ENCODE results near the gene HIF1AN. TPM values are rescaled to one million over a fixed set of nuclear protein-coding genes. Genes with fewer than 3 reads are reported as not detected.

The HIF1AN gene
- total RNA-seq, 1 donor from 2014 or later, result 53.4 TPM

DNA sequence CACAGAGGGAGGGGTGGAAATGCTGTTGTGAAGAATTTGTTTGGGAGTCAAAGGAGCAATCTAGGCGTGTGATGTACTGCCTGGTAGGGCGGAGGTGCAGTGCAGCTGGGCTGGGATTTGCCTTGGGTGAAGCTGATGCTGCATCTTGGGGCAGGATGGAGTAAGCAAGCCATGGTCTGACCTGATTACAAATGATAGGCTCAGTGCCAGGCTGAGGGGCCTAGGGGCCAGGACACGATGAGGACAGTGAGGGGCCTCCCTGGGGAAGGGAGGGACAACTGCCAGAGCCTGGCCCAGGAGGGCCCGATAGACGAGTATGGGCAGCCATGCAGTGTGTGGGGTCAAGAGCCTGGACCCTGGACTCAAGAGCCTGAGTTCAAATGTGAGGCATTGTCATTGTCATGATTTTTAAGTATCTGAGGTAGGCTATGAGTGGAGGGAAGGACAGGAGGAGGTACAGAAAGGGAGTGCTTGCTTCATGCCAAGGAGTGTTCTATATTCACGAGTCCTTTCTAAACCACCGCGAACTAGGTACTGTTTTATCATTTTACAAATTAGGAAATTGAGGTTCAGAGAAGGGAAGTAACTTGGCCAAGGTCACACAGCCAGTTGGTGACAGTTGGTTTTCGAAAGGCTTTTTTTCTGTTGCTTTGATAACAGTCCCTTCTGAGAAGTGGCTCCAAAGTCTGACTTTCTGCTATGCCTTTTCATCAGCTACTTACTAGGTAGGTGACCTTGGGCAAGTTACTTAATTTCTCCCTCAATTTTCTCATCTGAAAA is 29.7 kb downstream of the HIF1AN start:
- peaks cover 88% of the 10 kb centered on the region for H3K27me3 ChIP-seq (ENCODE audit: low read depth)
- no peak for TF ChIP-seq CTCF (IDR thresholded peaks at IDR 0.05; ENCODE audit: borderline replicate concordance)
- H3K4me3 ChIP-seq, result no peak overlapping the region
- peaks cover 13% of the 10 kb centered on the region for H3K4me1 ChIP-seq
- intact Hi-C loops (cut with micrococcal nuclease), result no loop called here
- no peak overlapping the region for H3K27ac ChIP-seq (replicated peaks)
- H3K9me3 ChIP-seq (replicated peaks), result no peaks in the 10 kb centered on the region
- H3K36me3 ChIP-seq, result no peaks in the 10 kb centered on the region
- no peak for DNase-seq

DNA sequence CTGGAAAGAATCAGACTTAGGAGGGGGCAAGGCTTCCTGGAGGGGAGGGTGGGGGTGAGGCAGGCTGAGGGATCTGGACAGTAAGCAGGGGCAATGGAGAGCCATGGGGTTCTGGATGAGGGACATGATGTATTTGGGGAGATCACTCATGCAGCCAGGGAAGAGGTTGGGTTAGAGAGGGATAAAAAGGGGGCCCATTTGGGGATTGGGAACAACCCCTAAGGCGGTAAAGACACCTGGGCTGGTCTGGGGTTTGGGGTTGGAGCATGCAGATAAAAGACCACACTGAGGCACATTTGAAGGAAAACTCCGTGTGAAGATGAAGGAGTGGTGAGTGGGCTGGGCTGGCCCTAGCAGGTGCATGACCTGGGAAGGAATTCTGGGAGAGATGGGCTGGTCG is 30.8 kb downstream of the HIF1AN start:
- Histone ChIP-seq H3K4me3 (no peak overlapping the region), H3K9me3 (replicated peaks) (no peaks in the 10 kb centered on the region), H3K36me3 (no peaks in the 10 kb centered on the region), H3K27ac (replicated peaks) (no peak overlapping the region), H3K4me1 (peaks cover 13% of the 10 kb centered on the region), H3K27me3 (ENCODE audit: low read depth) (peaks cover 98% of the 10 kb centered on the region)
- intact Hi-C loops (cut with micrococcal nuclease), result no loop called here
- no peak for DNase-seq
- no peak for TF ChIP-seq CTCF (IDR thresholded peaks at IDR 0.05; ENCODE audit: borderline replicate concordance)

GRCh38 chr10:100567249-100567648 is 31.5 kb downstream of the HIF1AN start:
- Histone ChIP-seq H3K4me1 (peaks cover 7% of the 10 kb centered on the region), H3K27me3 (ENCODE audit: low read depth) (peaks cover 98% of the 10 kb centered on the region), H3K27ac (replicated peaks) (no peak overlapping the region), H3K4me3 (no peak overlapping the region), H3K36me3 (no peaks in the 10 kb centered on the region), H3K9me3 (replicated peaks) (no peaks in the 10 kb centered on the region)
- intact Hi-C loops (cut with micrococcal nuclease), result no loop called here
- DNase-seq, result no peak
- no peak for TF ChIP-seq CTCF (IDR thresholded peaks at IDR 0.05; ENCODE audit: borderline replicate concordance)

DNA sequence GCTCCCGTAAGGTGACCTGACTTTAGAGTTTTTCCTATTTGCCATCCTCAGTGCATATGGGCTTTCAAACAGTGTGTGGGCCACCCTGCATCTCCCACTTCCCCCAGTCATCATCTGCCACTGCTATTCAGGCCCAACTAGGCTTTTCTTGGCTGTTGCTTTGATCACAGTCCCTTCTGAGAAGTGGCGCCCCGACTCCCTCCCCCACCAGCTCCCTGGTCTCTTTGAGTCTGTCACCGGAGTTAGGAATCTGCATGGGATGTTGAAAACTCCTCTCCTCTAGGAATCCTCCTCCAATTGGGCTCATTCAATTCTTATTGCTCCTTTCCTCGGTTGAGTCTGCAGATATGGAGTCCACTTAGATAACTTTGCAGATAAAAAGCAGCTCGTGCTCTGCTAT is 32.1 kb downstream of the HIF1AN start:
- peaks cover 1% of the 10 kb centered on the region for H3K4me1 ChIP-seq
- H3K4me3 ChIP-seq, result no peak overlapping the region
- TF ChIP-seq CTCF (IDR thresholded peaks at IDR 0.05; ENCODE audit: borderline replicate concordance), result no peak
- peaks cover 98% of the 10 kb centered on the region for H3K27me3 ChIP-seq (ENCODE audit: low read depth)
- intact Hi-C loops (cut with micrococcal nuclease), result no loop called here
- DNase-seq, result no peak
- H3K9me3 ChIP-seq (replicated peaks), result no peaks in the 10 kb centered on the region
- H3K27ac ChIP-seq (replicated peaks), result no peak overlapping the region
- H3K36me3 ChIP-seq, result no peaks in the 10 kb centered on the region

DNA sequence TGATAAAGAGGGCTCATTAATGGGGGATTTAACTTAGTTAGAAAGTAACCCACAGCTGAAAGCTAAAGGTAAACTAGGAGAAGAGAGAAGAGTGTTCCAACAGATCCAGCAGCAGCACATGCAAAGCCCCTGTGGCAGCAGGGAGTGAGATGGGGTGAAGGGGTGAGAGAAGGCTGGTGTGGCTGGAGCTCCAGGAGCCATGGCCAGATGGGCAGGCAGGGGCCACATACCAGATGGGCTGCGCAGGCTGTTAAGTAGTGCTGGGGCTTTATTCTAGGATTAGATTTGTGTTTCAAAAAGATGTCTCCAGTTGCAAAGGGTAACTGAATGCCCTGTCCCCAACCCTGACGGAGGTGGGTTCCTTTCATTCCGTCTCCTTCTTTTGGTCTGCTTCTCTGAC is 33.2 kb downstream of the HIF1AN start:
- peaks cover 98% of the 10 kb centered on the region for H3K27me3 ChIP-seq (ENCODE audit: low read depth)
- H3K36me3 ChIP-seq, result no peaks in the 10 kb centered on the region
- H3K27ac ChIP-seq (replicated peaks), result no peak overlapping the region
- H3K9me3 ChIP-seq (replicated peaks), result no peaks in the 10 kb centered on the region
- no peak for DNase-seq
- no peak for TF ChIP-seq CTCF (IDR thresholded peaks at IDR 0.05; ENCODE audit: borderline replicate concordance)
- intact Hi-C loops (cut with micrococcal nuclease), result no loop called here
- no peaks in the 10 kb centered on the region for H3K4me1 ChIP-seq
- H3K4me3 ChIP-seq, result no peak overlapping the region
